ENCODE results near the gene ALOXE3. TPM values are rescaled to one million over a fixed set of nuclear protein-coding genes. Genes with fewer than 3 reads are reported as not detected.

ALOXE3 gene
- total RNA-seq, 4 donors from 2014 or later: not detected

DNA sequence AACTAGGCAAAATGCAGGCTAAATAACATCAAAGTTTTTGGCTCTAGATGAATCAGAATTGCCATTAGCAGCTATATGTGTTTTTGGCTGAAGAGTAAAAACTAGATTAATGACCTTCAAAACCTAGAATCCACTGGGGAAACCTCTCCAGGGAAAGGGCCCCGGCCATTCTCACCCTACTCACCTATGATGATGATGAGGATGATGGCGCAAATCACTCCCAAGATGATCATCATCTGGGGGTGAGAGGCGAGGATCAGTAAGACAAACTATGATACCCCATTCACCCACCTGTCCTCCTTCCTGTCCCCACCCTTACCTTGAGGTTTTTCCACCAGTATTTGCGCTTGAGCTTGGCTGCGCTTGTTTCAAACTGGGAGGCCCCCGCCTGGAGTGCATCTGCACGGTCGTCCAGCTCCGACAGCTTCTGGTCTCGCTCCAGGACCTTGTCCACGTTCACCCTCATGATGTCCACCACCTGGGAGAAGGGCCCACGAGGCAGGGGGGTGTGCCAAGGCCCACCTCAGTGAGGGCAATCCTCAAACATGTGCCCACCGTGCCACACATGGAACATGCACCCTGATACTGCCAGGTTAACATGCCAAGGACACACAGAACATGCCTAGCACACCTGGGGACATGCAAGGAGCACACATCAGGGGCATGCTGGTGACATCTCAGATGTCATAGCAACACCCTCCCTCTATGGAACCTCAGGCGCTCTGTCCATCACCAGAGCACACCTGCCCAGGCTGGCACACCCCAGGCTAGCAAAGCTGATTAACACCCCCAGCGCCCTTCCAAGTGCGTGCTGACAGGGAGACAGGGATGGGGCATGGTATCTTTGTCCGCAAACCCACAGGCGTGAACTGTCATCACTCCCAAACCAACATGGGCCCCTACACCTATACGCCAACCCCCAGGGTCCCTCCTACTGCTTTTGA is 43.2 kb upstream of the ALOXE3 start:
- no peak for DNase-seq
- in situ Hi-C loops (cut with MboI; ENCODE audit: low sequenced_read_pairs in 4 of 4): no loop called here
- Histone ChIP-seq H3K27ac (peak overlapping the region; percentile 98 to 100 (median 99)), H3K27me3 (no peaks in the 10 kb centered on the region), H3K9me3 (no peaks in the 10 kb centered on the region), H3K4me3 (peak overlapping the region; percentile 74 to 92 (median 78)), H3K36me3 (peaks cover 0 to 19% of the 10 kb centered on the region in 2 donors), H3K4me1 (peaks cover 41 to 55% of the 10 kb centered on the region in 2 donors)
- no peak for TF ChIP-seq POLR2A (IDR thresholded peaks at IDR 0.05)
- no peak for TF ChIP-seq CTCF (IDR thresholded peaks at IDR 0.05 in 4 of 5, conservative IDR thresholded peaks at IDR 0.05 in 1 of 5)
- intact Hi-C loops (cut with DNase I; ENCODE audit: low total_unique reads): loop anchor here (2.0 kb wide), 1 partner anchor 61 kb away; no protein-coding TSS in a partner anchor
- no peak for ATAC-seq

DNA sequence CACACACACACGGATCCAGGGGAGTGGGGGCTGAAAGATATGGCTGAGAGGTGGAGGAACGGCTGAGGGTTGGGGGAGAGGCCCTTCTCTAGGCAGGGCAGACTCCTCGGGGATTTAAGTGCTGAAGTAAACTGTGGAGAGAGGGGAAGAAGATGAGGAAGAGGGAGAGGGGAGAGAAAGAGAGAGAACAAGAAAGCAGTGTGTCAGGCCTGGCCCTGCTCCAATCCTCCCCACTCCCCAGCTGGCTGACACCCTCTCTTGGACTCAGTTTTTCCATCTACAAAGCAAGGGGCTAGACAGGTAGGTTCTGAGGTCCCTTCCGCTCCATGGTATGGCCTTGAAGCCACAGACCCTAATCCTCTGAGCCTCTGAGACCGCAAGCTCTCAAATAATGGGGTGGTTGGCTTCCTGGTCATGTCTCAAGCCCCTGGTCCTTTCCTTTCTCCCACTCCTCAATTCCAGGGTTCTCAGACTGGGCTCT is 42.5 kb upstream of the ALOXE3 start:
- intact Hi-C loops (cut with DNase I; ENCODE audit: low total_unique reads): no loop called here
- in situ Hi-C loops (cut with MboI; ENCODE audit: low sequenced_read_pairs in 4 of 4): no loop called here
- peak overlapping the region in 1 of 4 donors; percentile 92 for H3K4me3 ChIP-seq

GRCh38 chr17:8160224-8160577 is 41.9 kb upstream of the ALOXE3 start:
- in situ Hi-C loops (cut with MboI; ENCODE audit: low sequenced_read_pairs in 4 of 4): no loop called here
- no peak for TF ChIP-seq CTCF (IDR thresholded peaks at IDR 0.05 in 4 of 5, conservative IDR thresholded peaks at IDR 0.05 in 1 of 5)
- TF ChIP-seq POLR2A (IDR thresholded peaks at IDR 0.05): no peak
- no peaks in the 10 kb centered on the region for H3K27me3 ChIP-seq
- peak overlapping the region; percentile 98 to 100 (median 99) for H3K27ac ChIP-seq
- intact Hi-C loops (cut with DNase I; ENCODE audit: low total_unique reads): no loop called here
- H3K4me1 ChIP-seq: peaks cover 41 to 55% of the 10 kb centered on the region in 2 donors
- H3K9me3 ChIP-seq: no peaks in the 10 kb centered on the region
- ATAC-seq: no peak
- DNase-seq: no peak
- H3K36me3 ChIP-seq: peaks cover 0 to 19% of the 10 kb centered on the region in 2 donors
- no peak overlapping the region for H3K4me3 ChIP-seq

More for the DNA sequence above, 42.5 kb upstream of the ALOXE3 start:
- Histone ChIP-seq H3K9me3 (no peaks in the 10 kb centered on the region), H3K27me3 (no peaks in the 10 kb centered on the region), H3K36me3 (peaks cover 0 to 19% of the 10 kb centered on the region in 2 donors), H3K27ac (peak overlapping the region; percentile 98 to 100 (median 99)), H3K4me1 (peaks cover 41 to 55% of the 10 kb centered on the region in 2 donors)
- ATAC-seq (no peak), DNase-seq (no peak)
- TF ChIP-seq CTCF (IDR thresholded peaks at IDR 0.05 in 4 of 5, conservative IDR thresholded peaks at IDR 0.05 in 1 of 5) (no peak), POLR2A (IDR thresholded peaks at IDR 0.05) (no peak)

- DNase-seq (no peak), ATAC-seq (no peak)
- H3K4me1 ChIP-seq: peaks cover 37 to 51% of the 10 kb centered on the region in 2 donors
- intact Hi-C loops (cut with DNase I; ENCODE audit: low total_unique reads): loop anchor here (2.0 to 10.0 kb wide), 2 partner anchors 27 to 585 kb away; partner anchors contain the start of gene CD68
- H3K27me3 ChIP-seq: no peaks in the 10 kb centered on the region
- H3K27ac ChIP-seq: peak overlapping the region; percentile 98 to 100 (median 99)
- H3K4me3 ChIP-seq: no peak overlapping the region
- TF ChIP-seq CTCF (IDR thresholded peaks at IDR 0.05 in 4 of 5, conservative IDR thresholded peaks at IDR 0.05 in 1 of 5): no peak
- no peak for TF ChIP-seq POLR2A (IDR thresholded peaks at IDR 0.05)
- in situ Hi-C loops (cut with MboI; ENCODE audit: low sequenced_read_pairs in 4 of 4): no loop called here
- no peaks in the 10 kb centered on the region for H3K9me3 ChIP-seq
- peaks cover 0 to 19% of the 10 kb centered on the region in 2 donors for H3K36me3 ChIP-seq
Observed at GRCh38 chr17:8159459-8160223, 41.3 kb upstream of the ALOXE3 start.
